Nephron (organoid): Measurements from ENCODE around the gene PHYHD1.
"Not testable (repeated sequence)": the region's sequence is repeated elsewhere in the genome, so short reads cannot be mapped to it uniquely, and the experiment has no call there.

Experiments used
- H3K27ac Mint-ChIP-seq, 3 experiments: 2 replicates each; pipeline ENCODE4 v1.8.0; 2020; ENCODE audit warnings: mixed read lengths in 3 of 3, mild to moderate bottlenecking in 2 of 3, moderate library complexity in 1 of 3
- H3K27me3 Mint-ChIP-seq: 2 replicates; pipeline ENCODE4 v1.8.0; 2021; ENCODE audit warnings: low read depth, mild to moderate bottlenecking, moderate library complexity, mixed read lengths
- H3K36me3 Mint-ChIP-seq: 2 replicates; pipeline ENCODE4 v1.8.0; 2020; ENCODE audit warnings: low read depth, mixed read lengths
- H3K4me1 Mint-ChIP-seq: 2 replicates; pipeline ENCODE4 v1.8.0; 2020; ENCODE audit warnings: mixed read lengths
- H3K4me3 Mint-ChIP-seq, 3 experiments: 2 replicates each; pipeline ENCODE4 v1.8.0; 2020; ENCODE audit warnings: mild to moderate bottlenecking in 3 of 3, mixed read lengths in 3 of 3, moderate library complexity in 2 of 3
- H3K9me3 Mint-ChIP-seq: 2 replicates; pipeline ENCODE4 v1.8.0; 2020; ENCODE audit warnings: mixed read lengths
- CTCF ChIP-seq, 3 experiments: fragments of 200-600 bp; sonication (generic); IDR thresholded peaks; one replicate each; pipeline ENCODE4 v1.5.0; 2021; ENCODE audit warnings: antibody characterized with exemption in 3 of 3; ENCODE audit not compliant: unreplicated experiment in 3 of 3

Gene PHYHD1

GRCh38 chr9:128940271-128940921 lies 19.6 kb downstream of the PHYHD1 start:
- Mint-ChIP-seq H3K4me3 (no peak overlapping the region), H3K36me3 (peaks cover under 1% of the 10 kb centered on the region), H3K27ac (no peak overlapping the region), H3K4me1 (no peaks in the 10 kb centered on the region), H3K9me3 (no peaks in the 10 kb centered on the region), H3K27me3 (no peaks in the 10 kb centered on the region)
- no peak for TF ChIP-seq CTCF (IDR thresholded peaks at IDR 0.05; ENCODE audit: unreplicated experiment in 3 of 3)

GRCh38 chr9:128940946-128941755 lies 20.4 kb downstream of the PHYHD1 start:
- Mint-ChIP-seq H3K9me3 (no peaks in the 10 kb centered on the region), H3K4me3 (no peak overlapping the region), H3K27ac (no peak overlapping the region), H3K27me3 (no peaks in the 10 kb centered on the region), H3K36me3 (peaks cover 5% of the 10 kb centered on the region), H3K4me1 (peaks cover 6% of the 10 kb centered on the region)
- TF ChIP-seq CTCF (IDR thresholded peaks at IDR 0.05; ENCODE audit: unreplicated experiment in 3 of 3), result no peak

GRCh38 chr9:128943832-128944620 lies 23.2 kb downstream of the PHYHD1 start:
- Mint-ChIP-seq H3K4me3 (peak overlapping the region in 1 of 3 experiments; percentile 38), H3K27ac (no peak overlapping the region), H3K36me3 (peaks cover 11% of the 10 kb centered on the region), H3K4me1 (peaks cover 20% of the 10 kb centered on the region), H3K9me3 (no peaks in the 10 kb centered on the region), H3K27me3 (no peaks in the 10 kb centered on the region)
- no peak for TF ChIP-seq CTCF (IDR thresholded peaks at IDR 0.05; ENCODE audit: unreplicated experiment in 3 of 3)

GRCh38 chr9:128944966-128945365 lies 24.2 kb downstream of the PHYHD1 start:
- peak overlapping the region; percentile 32 to 63 (median 50) for H3K4me3 Mint-ChIP-seq
- H3K27ac Mint-ChIP-seq, H3K27me3 Mint-ChIP-seq, H3K9me3 Mint-ChIP-seq: not testable (repeated sequence)
- peaks cover 11% of the 10 kb centered on the region for H3K36me3 Mint-ChIP-seq
- peaks cover 20% of the 10 kb centered on the region for H3K4me1 Mint-ChIP-seq

- no peak for TF ChIP-seq CTCF (IDR thresholded peaks at IDR 0.05; ENCODE audit: unreplicated experiment in 3 of 3)
- no peaks in the 10 kb centered on the region for H3K9me3 Mint-ChIP-seq
- H3K27me3 Mint-ChIP-seq, result no peaks in the 10 kb centered on the region
- H3K36me3 Mint-ChIP-seq, result peaks cover 15% of the 10 kb centered on the region
- peak overlapping the region; percentile 59 to 92 (median 85) for H3K27ac Mint-ChIP-seq
- peak overlapping the region; percentile 92 to 100 (median 97) for H3K4me3 Mint-ChIP-seq
- H3K4me1 Mint-ChIP-seq, result peaks cover 20% of the 10 kb centered on the region
These were observed 25.2 kb downstream of the PHYHD1 start for GRCh38 chr9:128945798-128946501.
